Choroid plexus epithelial cell (primary cell): Measurements from ENCODE around the gene OSBPL6.

Experiments used
- DNase-seq: peaks from one replicate; pipeline ENCODE4 v3.0.0-alpha.2; 2010; ENCODE audit warnings: low read depth
- H3K4me3 ChIP-seq: 2 replicates; pipeline ENCODE4 v1.5.1; 2011; ENCODE audit warnings: low read depth, mild to moderate bottlenecking, control low read depth, low read length, moderate library complexity
- TF ChIP-seq, protein P1 (sequence below): conservative IDR thresholded peaks from 2 replicates; pipeline ENCODE4 v1.5.1; 2011; ENCODE audit warnings: low read depth, mild to moderate bottlenecking, control low read depth, inconsistent platforms, low read length, moderate library complexity

Gene OSBPL6

DNA sequence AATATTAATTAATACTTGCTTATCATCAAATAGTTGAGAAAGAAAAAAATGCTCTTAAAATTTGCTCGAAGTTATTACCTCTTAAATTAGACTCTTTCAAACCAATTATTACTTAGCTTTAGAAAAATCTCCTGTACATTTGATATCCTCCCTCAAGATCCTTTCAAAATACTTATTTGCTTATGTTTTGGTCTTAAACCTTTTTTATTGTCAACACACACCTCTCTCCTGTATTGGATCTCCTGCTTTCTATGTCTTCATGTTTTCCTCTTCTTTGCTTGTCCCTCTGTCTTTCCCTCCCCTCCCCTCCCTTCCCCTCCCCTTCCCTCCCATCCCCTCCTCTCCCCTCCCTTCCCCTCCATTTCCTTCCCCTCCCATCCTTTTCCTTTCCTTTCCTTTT lies 14.0 kb downstream of the OSBPL6 start:
- TF ChIP-seq, protein P1, sequence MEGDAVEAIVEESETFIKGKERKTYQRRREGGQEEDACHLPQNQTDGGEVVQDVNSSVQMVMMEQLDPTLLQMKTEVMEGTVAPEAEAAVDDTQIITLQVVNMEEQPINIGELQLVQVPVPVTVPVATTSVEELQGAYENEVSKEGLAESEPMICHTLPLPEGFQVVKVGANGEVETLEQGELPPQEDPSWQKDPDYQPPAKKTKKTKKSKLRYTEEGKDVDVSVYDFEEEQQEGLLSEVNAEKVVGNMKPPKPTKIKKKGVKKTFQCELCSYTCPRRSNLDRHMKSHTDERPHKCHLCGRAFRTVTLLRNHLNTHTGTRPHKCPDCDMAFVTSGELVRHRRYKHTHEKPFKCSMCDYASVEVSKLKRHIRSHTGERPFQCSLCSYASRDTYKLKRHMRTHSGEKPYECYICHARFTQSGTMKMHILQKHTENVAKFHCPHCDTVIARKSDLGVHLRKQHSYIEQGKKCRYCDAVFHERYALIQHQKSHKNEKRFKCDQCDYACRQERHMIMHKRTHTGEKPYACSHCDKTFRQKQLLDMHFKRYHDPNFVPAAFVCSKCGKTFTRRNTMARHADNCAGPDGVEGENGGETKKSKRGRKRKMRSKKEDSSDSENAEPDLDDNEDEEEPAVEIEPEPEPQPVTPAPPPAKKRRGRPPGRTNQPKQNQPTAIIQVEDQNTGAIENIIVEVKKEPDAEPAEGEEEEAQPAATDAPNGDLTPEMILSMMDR: no peak
- no peak for DNase-seq
- H3K4me3 ChIP-seq: no peak overlapping the region

DNA sequence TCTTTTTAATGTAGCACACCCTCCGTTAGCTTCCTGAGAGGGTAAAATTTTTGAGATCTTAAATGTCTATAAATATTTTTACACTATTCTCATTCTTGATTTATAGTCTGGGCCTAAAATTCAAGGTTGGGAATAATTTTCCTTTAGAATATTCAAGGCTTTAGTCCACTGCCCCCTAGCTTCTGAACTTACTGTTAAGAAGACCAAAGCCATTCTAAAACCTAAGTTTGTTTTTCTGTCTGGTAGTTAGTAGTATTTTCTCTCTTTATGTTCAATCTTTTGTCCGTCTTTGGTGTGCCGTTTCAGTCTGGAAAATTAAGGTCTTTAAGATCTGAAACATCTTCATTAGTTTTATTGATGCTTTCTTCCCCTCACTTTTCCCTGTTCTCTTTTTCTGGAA lies 14.5 kb downstream of the OSBPL6 start:
- DNase-seq: peak; percentile 58
- no peak overlapping the region for H3K4me3 ChIP-seq
- TF ChIP-seq, protein P1: peak; percentile 64

DNA sequence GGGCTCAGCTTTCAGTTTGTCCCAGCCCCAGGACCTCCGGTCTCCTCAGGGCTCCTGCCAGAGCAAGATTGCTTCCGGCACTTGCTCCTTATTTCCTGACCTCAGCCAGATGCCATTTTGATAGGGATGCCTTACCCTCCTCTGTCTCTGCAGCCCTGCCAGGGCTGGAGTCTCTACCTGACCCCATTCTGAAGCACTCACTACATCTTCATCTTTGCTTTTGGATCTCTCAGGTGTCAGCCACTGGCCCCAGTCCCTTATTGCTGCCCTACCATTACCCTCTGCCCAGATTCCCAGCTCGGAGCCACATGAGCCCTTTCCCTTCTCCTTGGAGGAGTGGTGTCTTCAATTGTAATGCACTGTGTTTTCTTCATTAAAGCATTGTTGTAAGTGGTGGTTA lies 17.1 kb downstream of the OSBPL6 start:
- TF ChIP-seq, protein P1: no peak
- DNase-seq: no peak
- no peak overlapping the region for H3K4me3 ChIP-seq

DNA sequence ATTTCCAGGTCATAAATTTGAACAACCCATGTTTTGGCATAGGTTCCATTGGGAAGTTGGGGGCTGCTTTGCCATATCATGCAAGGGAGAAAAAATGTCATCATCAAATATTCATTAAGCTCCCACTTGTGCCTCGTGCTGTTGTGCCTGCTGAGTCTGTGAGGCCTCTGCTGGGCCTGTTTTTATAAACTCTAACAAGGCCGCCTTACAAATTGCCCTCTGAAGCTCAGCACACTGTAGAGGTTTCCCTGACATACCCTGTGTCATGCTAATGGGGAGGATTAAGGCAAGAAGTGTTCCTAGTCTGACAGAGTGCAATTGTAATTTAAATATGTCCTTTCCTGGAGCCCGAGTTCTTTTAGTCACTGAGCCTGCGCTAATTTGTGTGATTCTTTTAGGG lies 17.6 kb downstream of the OSBPL6 start:
- TF ChIP-seq, protein P1: no peak
- no peak for DNase-seq
- H3K4me3 ChIP-seq: no peak overlapping the region

DNA sequence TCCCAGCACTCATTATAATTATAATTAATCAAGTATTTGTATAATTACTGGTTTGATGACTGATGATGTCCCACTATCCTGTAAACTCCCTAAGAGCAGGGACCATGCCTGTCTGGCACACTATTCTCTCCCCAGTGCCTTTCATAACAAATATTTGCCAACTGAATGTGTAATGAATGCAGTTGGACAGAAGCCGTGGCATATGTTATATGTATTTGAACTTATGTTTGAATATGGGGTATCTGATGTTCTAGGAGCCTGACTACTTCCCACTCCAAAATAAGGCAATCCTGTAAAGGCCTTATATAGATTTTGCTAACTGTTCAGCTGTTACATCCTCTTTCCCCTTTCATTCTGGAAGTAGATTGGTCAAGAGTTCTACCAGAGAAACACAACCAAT lies 19.7 kb downstream of the OSBPL6 start:
- DNase-seq: no peak
- no peak overlapping the region for H3K4me3 ChIP-seq
- TF ChIP-seq, protein P1: no peak

DNA sequence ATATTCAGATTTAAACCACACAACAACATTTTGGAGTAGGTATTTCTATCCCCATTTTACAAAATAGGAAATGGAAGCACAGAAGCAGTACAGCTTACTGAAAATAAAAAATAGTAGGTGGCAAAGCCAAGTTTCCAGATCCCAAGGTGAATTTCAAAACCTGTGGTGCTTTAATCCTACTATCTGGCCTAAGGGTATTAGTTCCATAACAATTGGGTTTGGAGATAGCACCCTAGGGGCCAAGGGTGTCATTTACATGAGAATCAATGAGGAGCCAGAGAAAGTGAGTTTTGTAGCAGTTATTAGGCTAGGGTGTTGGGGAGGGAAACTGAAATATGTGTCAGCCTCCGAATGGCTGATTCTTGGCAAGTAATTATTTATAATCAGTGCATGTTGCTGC lies 24.9 kb downstream of the OSBPL6 start:
- TF ChIP-seq, protein P1: no peak
- no peak overlapping the region for H3K4me3 ChIP-seq
- DNase-seq: no peak

DNA sequence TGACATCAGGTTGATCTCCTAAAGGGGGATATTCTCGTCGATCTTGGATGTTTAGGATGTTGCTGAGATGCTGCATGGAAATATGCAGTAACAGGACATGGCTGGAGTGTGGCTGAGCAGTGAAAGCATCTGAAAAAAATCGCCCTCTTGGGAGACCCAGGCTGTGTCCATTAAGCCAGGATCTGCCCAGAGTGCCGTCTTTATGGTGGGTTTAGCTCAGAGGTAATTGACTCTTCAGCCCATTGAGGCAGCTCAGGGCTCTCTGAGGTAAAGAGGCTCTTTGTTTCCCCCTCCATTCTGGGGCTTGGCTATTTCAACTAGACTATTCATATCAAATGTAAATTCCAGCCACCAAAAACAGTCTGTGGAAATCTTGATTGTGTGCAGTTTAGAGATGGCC lies 26.5 kb downstream of the OSBPL6 start:
- TF ChIP-seq, protein P1: no peak
- no peak for DNase-seq
- no peak overlapping the region for H3K4me3 ChIP-seq
